Measurements from ENCODE around the gene PITX1.

The PITX1 gene

DNA sequence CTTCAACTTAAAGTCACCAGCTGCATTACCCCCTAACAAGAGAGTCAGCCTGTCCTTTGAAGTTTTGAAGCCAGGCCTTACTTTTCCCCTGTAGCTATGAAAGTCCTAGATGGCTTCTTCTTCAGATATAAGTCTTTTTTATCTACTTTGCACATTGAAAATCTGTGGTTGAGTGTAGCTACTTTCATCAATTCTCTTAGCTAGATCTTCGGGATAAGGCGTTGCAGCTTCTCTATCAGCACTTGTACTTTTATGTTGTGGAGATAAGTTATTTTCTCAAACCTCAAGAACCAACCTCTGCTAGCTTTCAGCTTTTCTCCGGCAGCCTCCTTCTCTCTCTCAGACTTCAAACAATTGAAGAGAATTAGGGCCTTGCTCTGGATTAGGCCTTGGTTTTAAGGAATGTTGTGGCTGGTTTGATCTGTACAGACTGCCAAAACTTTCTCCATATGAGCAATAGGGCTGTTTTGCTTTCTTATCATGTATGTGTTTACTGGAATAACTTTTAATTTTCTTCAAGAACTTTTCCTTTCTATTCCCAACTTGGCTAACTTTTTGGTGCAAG lies 44.7 kb downstream of the PITX1 start:
- H3K9ac ChIP-seq (ENCODE audit: low read length), result no peak overlapping the region
- H3K36me3 ChIP-seq (ENCODE audit: control insufficient read depth, insufficient read depth, low read length), result no peaks in the 10 kb centered on the region
- peaks cover 4% of the 10 kb centered on the region; the same call in 1 of the 2 replicates for H3K9me3 ChIP-seq (ENCODE audit: control insufficient read depth, insufficient read depth, low read depth, low read length)
- no peaks in the 10 kb centered on the region for H3K27me3 ChIP-seq (ENCODE audit: control insufficient read depth, insufficient read depth, low read length)
- H3K27ac ChIP-seq (ENCODE audit: low read depth, low read length), result no peak overlapping the region
- peaks cover 17% of the 10 kb centered on the region for H3K4me1 ChIP-seq (ENCODE audit: control insufficient read depth, insufficient read depth, low read length)
- H3K4me3 ChIP-seq (ENCODE audit: low read depth, low read length), result no peak overlapping the region

DNA sequence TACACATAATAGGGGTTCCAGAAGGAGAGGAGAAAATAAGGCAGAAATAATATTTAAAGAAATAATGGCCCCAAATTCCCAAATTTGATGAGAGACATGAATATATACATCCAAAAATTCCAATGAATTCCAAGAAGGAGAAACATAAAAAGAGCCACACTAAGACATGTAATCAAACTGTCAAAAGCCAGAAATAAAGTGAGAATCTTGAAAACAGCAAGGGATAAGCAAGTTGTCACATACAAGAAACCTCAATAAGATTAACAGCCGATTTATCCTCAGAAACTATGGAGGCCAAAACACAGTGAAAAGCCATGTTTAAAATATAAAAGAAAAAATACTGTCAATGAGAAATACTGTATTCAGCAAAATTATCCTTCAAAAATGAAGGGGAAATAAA lies 51.8 kb downstream of the PITX1 start:
- no peaks in the 10 kb centered on the region for H3K27me3 ChIP-seq (ENCODE audit: control insufficient read depth, insufficient read depth, low read length)
- H3K9me3 ChIP-seq (ENCODE audit: control insufficient read depth, insufficient read depth, low read depth, low read length), result peaks cover 50% of the 10 kb centered on the region
- no peaks in the 10 kb centered on the region for H3K36me3 ChIP-seq (ENCODE audit: control insufficient read depth, insufficient read depth, low read length)
- no peaks in the 10 kb centered on the region for H3K4me1 ChIP-seq (ENCODE audit: control insufficient read depth, insufficient read depth, low read length)
- H3K27ac ChIP-seq (ENCODE audit: low read depth, low read length), result no peak overlapping the region
- H3K4me3 ChIP-seq (ENCODE audit: low read depth, low read length), result no peak overlapping the region
- H3K9ac ChIP-seq (ENCODE audit: low read length), result no peak overlapping the region

DNA sequence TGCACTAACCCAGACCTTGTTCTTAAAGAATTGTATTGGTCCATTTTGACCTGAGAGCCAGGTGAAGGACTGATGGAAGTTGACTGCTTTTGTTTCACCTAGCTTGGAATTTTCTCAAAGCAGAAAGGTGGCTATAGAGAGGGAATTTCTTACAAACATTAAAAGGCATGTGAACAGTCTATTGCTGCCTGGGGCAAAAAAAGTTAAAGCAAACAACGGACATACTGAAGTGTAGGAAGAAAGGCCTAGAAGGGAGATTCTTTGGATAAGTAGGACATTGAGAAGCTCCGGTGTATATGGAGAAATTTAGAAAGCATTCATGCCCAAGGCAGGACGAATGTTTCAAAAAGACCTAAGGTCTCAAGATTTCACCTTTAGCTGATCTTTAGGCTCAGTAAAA lies 54.6 kb downstream of the PITX1 start:
- Histone ChIP-seq H3K4me3 (ENCODE audit: low read depth, low read length) (no peak overlapping the region), H3K9me3 (ENCODE audit: control insufficient read depth, insufficient read depth, low read depth, low read length) (peaks cover 77% of the 10 kb centered on the region), H3K9ac (ENCODE audit: low read length) (no peak overlapping the region), H3K36me3 (ENCODE audit: control insufficient read depth, insufficient read depth, low read length) (no peaks in the 10 kb centered on the region; the same call in 1 of the 2 replicates), H3K4me1 (ENCODE audit: control insufficient read depth, insufficient read depth, low read length) (no peaks in the 10 kb centered on the region), H3K27me3 (ENCODE audit: control insufficient read depth, insufficient read depth, low read length) (no peaks in the 10 kb centered on the region), H3K27ac (ENCODE audit: low read depth, low read length) (no peak overlapping the region)
